SU-DHL-6 (cell line): ENCODE data around the gene NACC2.
A peak's percentile ranks its signal among the peaks of the same experiment; 100 is the strongest.

Source experiments
- H2AFZ ChIP-seq: fragments of 200-600 bp; sonication (generic); 2 replicates; pipeline ENCODE4 v1.6.1; 2014; ENCODE audit warnings: low read depth, mild to moderate bottlenecking, moderate library complexity, mixed read lengths, antibody characterized with exemption, low read length; ENCODE audit not compliant: severe bottlenecking
- H3F3A ChIP-seq: fragments of 200-600 bp; shearing (Covaris generic); 2 replicates; pipeline ENCODE4 v1.6.0; 2016; ENCODE audit warnings: antibody characterized with exemption, mild to moderate bottlenecking; ENCODE audit not compliant: insufficient read depth
- H3K27ac ChIP-seq: fragments of 200-600 bp; sonication (generic); 2 replicates; pipeline ENCODE4 v1.5.1; 2016; ENCODE audit warnings: low read depth, mild to moderate bottlenecking, low read length, moderate library complexity, mixed read lengths
- H3K27me3 ChIP-seq: fragments of 200-600 bp; sonication (generic), shearing (Covaris generic); 2 replicates; pipeline ENCODE4 v1.6.0; 2014; ENCODE audit warnings: mild to moderate bottlenecking, low read length
- H3K36me3 ChIP-seq: fragments of 200-600 bp; sonication (generic); 2 replicates; pipeline ENCODE4 v1.6.1; 2014; ENCODE audit warnings: mild to moderate bottlenecking, low read length, mixed read lengths
- H3K4me2 ChIP-seq: fragments of 300-600, 200-600 bp; shearing (Covaris generic), sonication (generic); 2 replicates; pipeline ENCODE4 v1.6.0; 2014; ENCODE audit warnings: low read length, low read depth, mild to moderate bottlenecking; ENCODE audit not compliant: poor library complexity, severe bottlenecking
- H3K4me3 ChIP-seq: fragments of 200-600 bp; sonication (generic); 2 replicates; pipeline ENCODE4 v1.5.1; 2014; ENCODE audit warnings: antibody characterized with exemption, low read length, mild to moderate bottlenecking, mixed read lengths; ENCODE audit not compliant: insufficient read depth, poor library complexity, severe bottlenecking
- H3K79me2 ChIP-seq: fragments of 200-600 bp; sonication (generic); 2 replicates; pipeline ENCODE4 v1.6.1; 2014; ENCODE audit warnings: mild to moderate bottlenecking, low read length, moderate library complexity; ENCODE audit not compliant: insufficient read depth
- H3K9ac ChIP-seq: fragments of 200-600 bp; sonication (generic); 2 replicates; pipeline ENCODE4 v1.7.0; 2014; ENCODE audit warnings: mild to moderate bottlenecking, low read length
- H3K9me2 ChIP-seq: fragments of 200-600 bp; sonication (generic); replicated peaks from 2 replicates; pipeline ENCODE4 v1.6.1; 2014; ENCODE audit warnings: low read length; ENCODE audit not compliant: insufficient read depth
- H3K9me3 ChIP-seq: fragments of 200-600 bp; sonication (generic); 2 replicates; pipeline ENCODE4 v1.6.1; 2014; ENCODE audit warnings: low read length, mixed read lengths; ENCODE audit not compliant: insufficient read depth
- H4K20me1 ChIP-seq: fragments of 200-600 bp; sonication (generic); 2 replicates; pipeline ENCODE4 v1.6.1; 2014; ENCODE audit warnings: low read depth, mild to moderate bottlenecking, antibody characterized with exemption, low read length, moderate library complexity, mixed read lengths
- EZH2phosphoT487 ChIP-seq: fragments of 200-600 bp; sonication (generic), shearing (Covaris generic); conservative IDR thresholded peaks from 2 replicates; pipeline ENCODE4 v1.6.1; 2018; ENCODE audit warnings: mild to moderate bottlenecking, antibody characterized with exemption, low read length, moderate library complexity, mixed read lengths
- TF ChIP-seq, protein P1 (sequence below): fragments of 200-600 bp; sonication (generic); IDR thresholded peaks from one replicate; pipeline ENCODE4 v1.5.1; 2017; ENCODE audit warnings: antibody characterized with exemption, mild to moderate bottlenecking, low read length, moderate library complexity; ENCODE audit not compliant: insufficient read depth, poor library complexity, severe bottlenecking

Gene NACC2

DNA sequence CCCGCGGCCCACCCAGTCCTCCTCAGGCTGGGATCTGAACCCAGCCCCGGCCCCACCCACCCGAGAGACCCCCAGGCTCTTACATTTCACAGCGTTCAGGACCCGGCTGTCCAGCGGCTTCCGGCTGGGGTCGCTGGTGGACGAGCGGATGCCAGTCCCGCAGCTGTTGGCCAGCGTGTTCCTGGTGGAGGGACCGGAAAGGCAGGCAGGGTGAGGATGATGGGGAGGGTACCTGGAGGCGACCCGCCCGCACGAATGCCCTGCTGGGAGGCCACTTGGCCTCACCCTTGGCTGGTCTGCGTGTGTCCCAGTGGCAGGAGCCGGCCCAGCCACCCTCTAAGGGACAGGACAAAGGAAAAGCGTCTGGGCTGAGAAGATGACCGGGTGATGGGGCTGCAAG is 82.0 kb downstream of the NACC2 start:
- Histone ChIP-seq H3K36me3 (no peaks in the 10 kb centered on the region), H3K9me3 (no peaks in the 10 kb centered on the region), H3K4me2 (peak overlapping the region; percentile 40), H3K9ac (no peak overlapping the region), H2AFZ (no peak overlapping the region), H4K20me1 (no peaks in the 10 kb centered on the region), H3K27me3 (no peaks in the 10 kb centered on the region), H3K27ac (peak overlapping the region; percentile 36), H3K79me2 (no peaks in the 10 kb centered on the region), H3K4me3 (no peak overlapping the region), H3F3A (peaks cover 5% of the 10 kb centered on the region; the same call in 1 of the 2 replicates), H3K9me2 (no peaks in the 10 kb centered on the region)
- TF ChIP-seq, protein P1, sequence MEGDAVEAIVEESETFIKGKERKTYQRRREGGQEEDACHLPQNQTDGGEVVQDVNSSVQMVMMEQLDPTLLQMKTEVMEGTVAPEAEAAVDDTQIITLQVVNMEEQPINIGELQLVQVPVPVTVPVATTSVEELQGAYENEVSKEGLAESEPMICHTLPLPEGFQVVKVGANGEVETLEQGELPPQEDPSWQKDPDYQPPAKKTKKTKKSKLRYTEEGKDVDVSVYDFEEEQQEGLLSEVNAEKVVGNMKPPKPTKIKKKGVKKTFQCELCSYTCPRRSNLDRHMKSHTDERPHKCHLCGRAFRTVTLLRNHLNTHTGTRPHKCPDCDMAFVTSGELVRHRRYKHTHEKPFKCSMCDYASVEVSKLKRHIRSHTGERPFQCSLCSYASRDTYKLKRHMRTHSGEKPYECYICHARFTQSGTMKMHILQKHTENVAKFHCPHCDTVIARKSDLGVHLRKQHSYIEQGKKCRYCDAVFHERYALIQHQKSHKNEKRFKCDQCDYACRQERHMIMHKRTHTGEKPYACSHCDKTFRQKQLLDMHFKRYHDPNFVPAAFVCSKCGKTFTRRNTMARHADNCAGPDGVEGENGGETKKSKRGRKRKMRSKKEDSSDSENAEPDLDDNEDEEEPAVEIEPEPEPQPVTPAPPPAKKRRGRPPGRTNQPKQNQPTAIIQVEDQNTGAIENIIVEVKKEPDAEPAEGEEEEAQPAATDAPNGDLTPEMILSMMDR = no peak
- TF ChIP-seq EZH2phosphoT487 = no peak

DNA sequence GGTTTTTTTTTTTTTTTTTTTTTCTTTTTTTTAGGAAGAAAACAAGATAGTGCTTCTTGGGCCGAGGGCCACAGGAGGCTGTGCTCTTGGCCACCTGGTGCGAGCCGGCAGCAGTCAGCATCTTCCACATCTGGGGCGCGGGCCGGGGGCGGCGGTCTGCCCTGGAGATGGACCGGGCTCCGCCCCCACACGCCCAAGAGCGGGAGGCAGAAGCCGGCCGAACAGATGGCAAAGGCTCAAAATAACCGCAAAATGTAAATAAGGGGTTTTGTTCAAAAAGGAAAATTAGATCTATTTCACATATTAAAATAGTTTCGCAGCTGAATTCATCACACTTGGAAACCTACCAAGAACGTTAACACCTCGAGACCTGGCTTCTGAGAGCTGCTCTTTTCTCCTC is 82.4 kb downstream of the NACC2 start:
- H3K9ac ChIP-seq = no peak overlapping the region
- no peak overlapping the region for H2AFZ ChIP-seq
- H3K27ac ChIP-seq = peak overlapping the region; percentile 36
- H3K36me3 ChIP-seq = no peaks in the 10 kb centered on the region
- TF ChIP-seq, protein P1 = no peak
- no peak for TF ChIP-seq EZH2phosphoT487
- no peak overlapping the region for H3K4me3 ChIP-seq
- H4K20me1 ChIP-seq = no peaks in the 10 kb centered on the region
- H3K9me2 ChIP-seq = no peaks in the 10 kb centered on the region
- peak overlapping the region; percentile 40 for H3K4me2 ChIP-seq
- peaks cover 5% of the 10 kb centered on the region; the same call in 1 of the 2 replicates for H3F3A ChIP-seq
- H3K79me2 ChIP-seq = no peaks in the 10 kb centered on the region
- no peaks in the 10 kb centered on the region for H3K27me3 ChIP-seq
- H3K9me3 ChIP-seq = no peaks in the 10 kb centered on the region

DNA sequence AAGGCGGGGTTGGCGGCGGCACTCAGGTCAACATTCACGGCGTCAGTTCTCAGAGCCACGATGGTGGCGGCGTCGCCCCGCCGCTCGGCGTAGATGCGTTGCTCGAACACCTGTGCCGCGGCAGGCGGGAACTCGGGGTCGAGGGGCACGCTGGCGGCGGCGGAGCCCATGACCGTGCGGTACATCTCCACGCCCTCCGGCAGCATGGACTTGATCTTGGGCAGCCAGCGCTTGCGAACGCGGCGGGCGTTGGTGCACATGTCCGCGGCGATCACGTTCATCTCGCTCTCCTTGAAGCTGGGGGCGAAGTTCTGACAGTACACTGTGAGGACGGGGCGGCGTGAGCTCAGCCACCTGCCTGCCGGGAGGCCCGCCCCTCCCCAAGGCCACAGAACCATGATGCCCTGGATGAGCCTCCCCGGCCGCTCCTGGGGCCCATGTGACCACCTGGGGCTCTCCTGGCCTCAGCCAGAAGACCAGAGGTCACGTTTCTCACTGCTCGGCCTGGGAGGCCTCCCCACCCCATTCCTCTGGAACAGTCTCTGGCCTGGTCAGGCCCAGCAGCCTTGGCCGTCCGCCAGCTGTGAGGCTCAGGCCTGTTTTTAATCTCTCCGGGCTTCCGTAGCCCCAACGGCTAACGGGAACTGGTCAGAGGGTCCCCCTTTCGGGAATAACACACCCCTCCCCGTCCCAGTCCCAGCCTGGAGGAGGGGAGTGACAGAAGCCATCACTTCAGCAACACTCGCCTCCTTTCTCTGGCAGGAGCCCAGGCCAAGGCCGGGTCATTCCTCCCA is 83.2 kb downstream of the NACC2 start:
- Histone ChIP-seq H3K27ac (peak overlapping the region; percentile 32; the same call in 1 of the 2 replicates), H3K9me3 (no peaks in the 10 kb centered on the region), H4K20me1 (no peaks in the 10 kb centered on the region), H3K79me2 (no peaks in the 10 kb centered on the region), H3K9ac (no peak overlapping the region), H3K36me3 (no peaks in the 10 kb centered on the region), H3K9me2 (no peaks in the 10 kb centered on the region), H3K27me3 (no peaks in the 10 kb centered on the region), H3K4me2 (peak overlapping the region; percentile 40), H2AFZ (no peak overlapping the region), H3F3A (peaks cover 5% of the 10 kb centered on the region; the same call in 1 of the 2 replicates), H3K4me3 (no peak overlapping the region)
- TF ChIP-seq EZH2phosphoT487 = no peak
- TF ChIP-seq, protein P1 = no peak
